OCI-LY1 (cell line): Measurements from ENCODE around the gene IL16.

Experiments
- H2AFZ ChIP-seq: fragments of 200-600 bp; sonication (generic), shearing (Covaris generic); 2 replicates; pipeline ENCODE4 v1.6.0; 2014; ENCODE audit warnings: antibody characterized with exemption, mild to moderate bottlenecking, low read length
- H3F3A ChIP-seq: fragments of 200-600 bp; sonication (generic), shearing (Covaris generic); 2 replicates; pipeline ENCODE4 v1.6.0; 2014; ENCODE audit warnings: mild to moderate bottlenecking, antibody characterized with exemption, low read length, moderate library complexity; ENCODE audit not compliant: insufficient read depth
- H3K27ac ChIP-seq: fragments of 200-600 bp; sonication (generic); 2 replicates; pipeline ENCODE4 v1.5.1; 2014; ENCODE audit warnings: low read length, mixed run types, mild to moderate bottlenecking, low read depth; ENCODE audit not compliant: poor library complexity, severe bottlenecking
- H3K27me3 ChIP-seq: fragments of 200-600 bp; sonication (generic); 2 replicates; pipeline ENCODE4 v1.6.0; 2014; ENCODE audit warnings: antibody characterized with exemption, mild to moderate bottlenecking, low read length, moderate library complexity; ENCODE audit not compliant: insufficient read depth
- H3K36me3 ChIP-seq: fragments of 200-600 bp; sonication (generic); 2 replicates; pipeline ENCODE4 v1.6.1; 2014; ENCODE audit warnings: mild to moderate bottlenecking, antibody characterized with exemption, low read length, moderate library complexity, mixed read lengths; ENCODE audit not compliant: insufficient read depth
- H3K4me1 ChIP-seq: fragments of 200-600 bp; sonication (generic); 2 replicates; pipeline ENCODE4 v1.5.1; 2014; ENCODE audit warnings: mild to moderate bottlenecking, low read length, moderate library complexity; ENCODE audit not compliant: insufficient read depth, severe bottlenecking
- H3K4me2 ChIP-seq: fragments of 200-600 bp; sonication (generic), shearing (Covaris generic); 2 replicates; pipeline ENCODE4 v1.6.1; 2014; ENCODE audit warnings: low read length
- H3K4me3 ChIP-seq: fragments of 200-600 bp; sonication (generic); 2 replicates; pipeline ENCODE4 v1.5.1; 2014; ENCODE audit warnings: low read length, low read depth, mild to moderate bottlenecking, mixed read lengths; ENCODE audit not compliant: poor library complexity, severe bottlenecking
- H3K79me2 ChIP-seq: fragments of 200-600 bp; shearing (Covaris generic); 2 replicates; pipeline ENCODE4 v1.6.1; 2016; ENCODE audit warnings: mixed run types, low read length, mixed read lengths; ENCODE audit not compliant: insufficient read depth
- H3K9ac ChIP-seq: fragments of 200-600 bp; sonication (generic), shearing (Covaris generic); 2 replicates; pipeline ENCODE4 v1.6.1; 2014; ENCODE audit warnings: mild to moderate bottlenecking, low read length, mixed read lengths
- H3K9me2 ChIP-seq: fragments of 200-600 bp; sonication (generic), shearing (Covaris generic); 2 replicates; pipeline ENCODE4 v1.6.1; 2014; ENCODE audit warnings: low read depth, mild to moderate bottlenecking, low read length, mixed read lengths
- H3K9me3 ChIP-seq: fragments of 200-600 bp; shearing (Covaris generic); 2 replicates; pipeline ENCODE4 v1.6.1; 2014; ENCODE audit warnings: low read length, mixed read lengths
- H4K20me1 ChIP-seq: fragments of 200-600 bp; sonication (generic), shearing (Covaris generic); 2 replicates; pipeline ENCODE4 v1.6.0; 2016; ENCODE audit warnings: mild to moderate bottlenecking, low read length; ENCODE audit not compliant: insufficient read depth
- EZH2 ChIP-seq: fragments of 200-600 bp; sonication (generic), shearing (Covaris generic); IDR thresholded peaks from 2 replicates; pipeline ENCODE4 v1.8.0; 2017; ENCODE audit warnings: borderline replicate concordance, mixed run types, mild to moderate bottlenecking, antibody characterized with exemption, low read length, moderate library complexity, mixed read lengths
- TF ChIP-seq, protein P1 (sequence below): fragments of 200-600 bp; sonication (generic), shearing (Covaris generic); IDR thresholded peaks from 2 replicates; pipeline ENCODE4 v1.5.1; 2017; ENCODE audit warnings: mild to moderate bottlenecking, antibody characterized with exemption, low read length, moderate library complexity, mixed read lengths

Gene IL16

DNA sequence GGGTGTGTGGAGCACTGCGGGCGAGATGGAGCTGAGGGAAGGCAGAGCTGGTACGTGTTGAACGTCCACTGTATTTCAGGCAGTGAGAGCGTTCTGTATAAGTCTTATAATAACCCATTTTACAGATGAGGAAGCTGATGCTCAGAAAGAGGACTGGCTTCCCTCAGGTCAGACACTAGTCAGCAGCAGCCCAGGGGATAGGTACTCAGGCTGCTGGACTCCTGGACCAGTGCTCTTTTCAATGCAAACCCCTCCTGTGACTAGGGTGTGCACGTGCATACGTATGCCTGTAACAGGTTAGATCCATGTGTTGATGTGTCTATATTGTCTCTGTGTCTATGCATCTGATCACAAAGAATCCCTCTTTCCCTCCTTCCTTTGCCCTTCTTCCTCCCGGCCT lies 8.3 kb upstream of the IL16 start:
- H4K20me1 ChIP-seq, result no peaks in the 10 kb centered on the region
- no peaks in the 10 kb centered on the region for H3K9me2 ChIP-seq
- no peak overlapping the region for H3K27ac ChIP-seq
- no peak overlapping the region for H3K4me2 ChIP-seq
- H3F3A ChIP-seq, result no peaks in the 10 kb centered on the region
- no peak overlapping the region for H3K4me3 ChIP-seq
- no peaks in the 10 kb centered on the region for H3K9me3 ChIP-seq
- H3K27me3 ChIP-seq, result no peaks in the 10 kb centered on the region
- no peaks in the 10 kb centered on the region for H3K36me3 ChIP-seq
- no peaks in the 10 kb centered on the region for H3K4me1 ChIP-seq
- TF ChIP-seq, protein P1, sequence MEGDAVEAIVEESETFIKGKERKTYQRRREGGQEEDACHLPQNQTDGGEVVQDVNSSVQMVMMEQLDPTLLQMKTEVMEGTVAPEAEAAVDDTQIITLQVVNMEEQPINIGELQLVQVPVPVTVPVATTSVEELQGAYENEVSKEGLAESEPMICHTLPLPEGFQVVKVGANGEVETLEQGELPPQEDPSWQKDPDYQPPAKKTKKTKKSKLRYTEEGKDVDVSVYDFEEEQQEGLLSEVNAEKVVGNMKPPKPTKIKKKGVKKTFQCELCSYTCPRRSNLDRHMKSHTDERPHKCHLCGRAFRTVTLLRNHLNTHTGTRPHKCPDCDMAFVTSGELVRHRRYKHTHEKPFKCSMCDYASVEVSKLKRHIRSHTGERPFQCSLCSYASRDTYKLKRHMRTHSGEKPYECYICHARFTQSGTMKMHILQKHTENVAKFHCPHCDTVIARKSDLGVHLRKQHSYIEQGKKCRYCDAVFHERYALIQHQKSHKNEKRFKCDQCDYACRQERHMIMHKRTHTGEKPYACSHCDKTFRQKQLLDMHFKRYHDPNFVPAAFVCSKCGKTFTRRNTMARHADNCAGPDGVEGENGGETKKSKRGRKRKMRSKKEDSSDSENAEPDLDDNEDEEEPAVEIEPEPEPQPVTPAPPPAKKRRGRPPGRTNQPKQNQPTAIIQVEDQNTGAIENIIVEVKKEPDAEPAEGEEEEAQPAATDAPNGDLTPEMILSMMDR, result no peak
- H3K9ac ChIP-seq, result no peak overlapping the region
- H3K79me2 ChIP-seq, result no peaks in the 10 kb centered on the region
- H2AFZ ChIP-seq, result no peak overlapping the region

DNA sequence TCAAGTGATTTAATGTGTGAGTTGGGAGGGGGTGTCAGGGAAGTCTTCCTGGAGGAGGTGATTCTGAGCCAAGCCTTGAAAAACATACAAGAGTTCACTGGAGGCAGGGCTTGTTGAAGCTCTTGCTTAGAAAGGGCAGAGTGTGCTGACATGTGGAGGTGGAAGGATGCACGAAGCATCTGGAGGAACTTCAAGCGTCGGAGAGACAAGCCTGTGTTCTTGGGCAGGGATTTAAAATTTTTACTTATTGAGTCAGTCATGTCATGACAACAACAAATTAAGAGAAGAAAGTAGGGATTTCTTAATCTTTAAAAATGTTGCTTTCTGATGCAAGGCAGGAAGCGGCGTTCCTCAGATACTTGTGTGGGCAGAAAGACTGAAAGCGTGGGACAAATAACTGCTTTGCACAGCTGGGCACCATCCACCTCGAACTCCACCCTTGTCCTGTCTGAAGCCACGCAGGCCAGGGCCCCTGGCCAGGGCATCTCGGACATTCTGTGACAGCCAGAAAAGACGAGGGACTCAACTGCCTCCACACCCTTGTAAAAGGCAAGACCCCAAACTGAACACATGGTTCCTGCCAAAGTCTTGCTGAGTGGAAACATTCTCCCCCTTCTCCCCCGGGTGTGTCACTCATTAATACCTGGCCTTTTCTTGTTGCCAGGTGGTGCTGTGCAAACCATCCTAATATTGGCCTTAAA lies 6.9 kb upstream of the IL16 start:
- Histone ChIP-seq H3K9me3 (no peaks in the 10 kb centered on the region), H2AFZ (no peak overlapping the region)

DNA sequence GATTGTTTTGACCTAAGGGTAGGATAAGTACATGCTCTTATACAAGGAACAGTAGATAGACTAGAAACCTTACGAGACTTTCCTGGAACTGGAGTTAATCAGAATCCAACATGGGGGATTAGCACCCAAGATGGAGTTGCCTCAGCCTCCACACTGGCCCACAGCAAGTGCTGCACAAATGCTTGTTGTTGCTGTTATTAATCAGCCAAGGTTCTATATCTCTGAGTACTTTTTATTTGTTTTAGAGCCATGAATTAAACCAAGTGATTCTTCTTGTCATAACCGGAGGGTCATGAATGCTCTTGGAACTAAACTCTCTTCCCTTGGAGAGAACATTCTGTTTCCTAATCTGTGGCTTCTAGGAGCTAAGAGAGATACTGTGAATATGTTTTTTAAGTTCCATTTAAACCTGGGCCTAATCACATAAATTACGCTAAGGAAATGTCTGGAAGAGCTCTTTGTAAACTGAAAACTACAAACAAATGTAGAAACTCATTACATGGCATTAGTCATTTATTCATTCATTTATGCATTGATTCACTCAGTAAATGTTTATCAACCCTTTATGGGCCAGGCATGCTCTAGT lies 5.7 kb upstream of the IL16 start:
- H3K9me3 ChIP-seq, result no peaks in the 10 kb centered on the region
- no peak overlapping the region for H3K27ac ChIP-seq
- TF ChIP-seq EZH2, result no peak
- TF ChIP-seq, protein P1, result no peak
- no peak overlapping the region for H3K9ac ChIP-seq
- no peak overlapping the region for H3K4me2 ChIP-seq
- H4K20me1 ChIP-seq, result no peaks in the 10 kb centered on the region
- H2AFZ ChIP-seq, result no peak overlapping the region
- no peak overlapping the region for H3K4me3 ChIP-seq
- H3K36me3 ChIP-seq, result no peaks in the 10 kb centered on the region
- no peaks in the 10 kb centered on the region for H3K79me2 ChIP-seq
- H3K27me3 ChIP-seq, result no peaks in the 10 kb centered on the region
- no peaks in the 10 kb centered on the region for H3F3A ChIP-seq
- no peaks in the 10 kb centered on the region for H3K4me1 ChIP-seq
- H3K9me2 ChIP-seq, result no peaks in the 10 kb centered on the region

More for the DNA sequence above, 6.9 kb upstream of the IL16 start:
- H3K9me2 ChIP-seq, result no peaks in the 10 kb centered on the region
- H3K27me3 ChIP-seq, result no peaks in the 10 kb centered on the region
- H3K27ac ChIP-seq, result no peak overlapping the region
- no peaks in the 10 kb centered on the region for H3F3A ChIP-seq
- H3K4me1 ChIP-seq, result no peaks in the 10 kb centered on the region
- no peak overlapping the region for H3K4me3 ChIP-seq
- H4K20me1 ChIP-seq, result no peaks in the 10 kb centered on the region
- TF ChIP-seq EZH2, result no peak
- TF ChIP-seq, protein P1, result no peak
- no peaks in the 10 kb centered on the region for H3K79me2 ChIP-seq
- H3K9ac ChIP-seq, result no peak overlapping the region
- H3K4me2 ChIP-seq, result no peak overlapping the region
- H3K36me3 ChIP-seq, result no peaks in the 10 kb centered on the region
